ENCODE results near the gene ZNF32. TPM values are rescaled to one million over a fixed set of nuclear protein-coding genes. Genes with fewer than 3 reads are reported as not detected.

The ZNF32 gene
- total RNA-seq, 1 experiment from 2014 or later, result 14.6 TPM

DNA sequence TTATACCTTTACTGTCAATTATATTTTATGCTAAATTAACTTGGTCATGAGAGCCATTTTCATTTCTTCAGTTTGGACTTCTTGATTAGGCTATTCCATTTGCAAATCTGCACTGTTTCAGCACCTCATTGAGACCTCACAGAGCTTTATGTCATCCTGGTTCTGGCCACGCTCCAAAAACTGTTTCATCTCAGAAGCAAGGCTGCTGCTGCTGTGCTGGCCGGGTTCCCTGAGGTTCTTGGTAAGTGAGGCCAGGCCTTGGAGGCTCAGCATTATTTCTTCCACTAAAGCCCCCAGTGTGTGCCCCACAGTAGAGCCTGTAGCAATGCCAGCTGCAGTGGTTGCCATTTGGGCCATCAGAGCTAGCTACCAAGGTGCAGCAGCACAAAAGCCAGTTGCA is 50.2 kb downstream of the ZNF32 start:
- Histone ChIP-seq H2BK120ac (ENCODE audit: low read depth, low read length, poor library complexity, severe bottlenecking) (no peak overlapping the region), H3K27me3 (ENCODE audit: insufficient read depth, low read length) (no peaks in the 10 kb centered on the region), H3T11ph (ENCODE audit: low read length) (no peak overlapping the region), H2BK12ac (ENCODE audit: insufficient read length, low read depth, low read length) (no peak overlapping the region), H3K27ac (ENCODE audit: insufficient read length, low read depth, low read length) (no peak overlapping the region), H3K56ac (ENCODE audit: insufficient read length, low read depth, low read length) (no peak overlapping the region), H2AK5ac (ENCODE audit: insufficient read length, low read length) (no peak overlapping the region), H3K23ac (ENCODE audit: insufficient read length, low read depth, low read length) (no peak overlapping the region), H3K18ac (ENCODE audit: insufficient read length, low read depth, low read length) (no peak overlapping the region), H3K4me1 (ENCODE audit: insufficient read depth, low read length) (no peaks in the 10 kb centered on the region), H4K91ac (ENCODE audit: insufficient read length, low read depth, low read length) (no peak overlapping the region), H4K20me1 (ENCODE audit: control insufficient read depth, insufficient read depth, insufficient read length) (no peaks in the 10 kb centered on the region), H2BK15ac (ENCODE audit: low read depth, low read length) (no peak overlapping the region), H3K9ac (ENCODE audit: extremely low read depth, insufficient read length, low read length) (no peak overlapping the region), H3K4ac (ENCODE audit: low read depth, low read length) (no peak overlapping the region), H2AFZ (ENCODE audit: low read length) (no peak overlapping the region), H3K4me2 (ENCODE audit: insufficient read depth, insufficient read length, low read length) (no peak overlapping the region), H4K5ac (ENCODE audit: insufficient read length, low read depth, low read length) (no peak overlapping the region), H3K23me2 (ENCODE audit: insufficient read length, low read depth, low read length, poor library complexity, severe bottlenecking) (no peaks in the 10 kb centered on the region), H2BK5ac (ENCODE audit: insufficient read length, low read length) (no peak overlapping the region), H4K8ac (replicated peaks; ENCODE audit: insufficient read length, low read depth, low read length) (no peak overlapping the region), H3K79me1 (ENCODE audit: insufficient read depth, low read depth, low read length, poor library complexity, severe bottlenecking) (no peaks in the 10 kb centered on the region), H3K14ac (ENCODE audit: insufficient read depth, low read length) (no peak overlapping the region), H3K9me3 (ENCODE audit: control insufficient read depth, low read depth, low read length) (no peaks in the 10 kb centered on the region), H2BK20ac (ENCODE audit: low read depth, low read length, poor library complexity, severe bottlenecking) (no peak overlapping the region), H3K79me2 (ENCODE audit: insufficient read depth, low read length) (no peaks in the 10 kb centered on the region)
- no peak for DNase-seq
- no peak overlapping the region for H3K4me3 Mint-ChIP-seq
- WGBS (ENCODE audit: extremely low coverage, insufficient read length, low lambda C conversion rate), result no CpG with 5 or more reads among the region's 2 CpGs
- peaks cover 18% of the 10 kb centered on the region for H3K27me3 Mint-ChIP-seq (ENCODE audit: low read depth)
- no peak overlapping the region for H3K27ac Mint-ChIP-seq
- H3K9me3 Mint-ChIP-seq, result peaks cover 48 to 61% of the 10 kb centered on the region in 2 experiments
- H3K4me1 Mint-ChIP-seq, result no peaks in the 10 kb centered on the region
- no peak for TF ChIP-seq CTCF (conservative IDR thresholded peaks at IDR 0.05)
- H3K36me3 Mint-ChIP-seq (ENCODE audit: insufficient read depth in 1 of 3, low read depth in 3 of 3), result peaks cover 0 to 10% (median 2%) of the 10 kb centered on the region in 3 experiments; a peak in 1 of 7 replicates

Data from H9 (cell line).